Endometrium (tissue), 2 donors: ENCODE measurements around the gene CBL.
A peak's percentile ranks its signal among the peaks of the same experiment; 100 is the strongest.
"Not testable (repeated sequence)": the region's sequence is repeated elsewhere in the genome, so short reads cannot be mapped to it uniquely, and the experiment has no call there.

Experiments
- FAIRE-seq: peaks from 2 replicates; lab custom pipeline; 2012; peaks lifted over from hg19 to GRCh38; lab: Jason Lieb, UNC
- donor health status: control.
- donor health status: control.

The CBL gene

DNA sequence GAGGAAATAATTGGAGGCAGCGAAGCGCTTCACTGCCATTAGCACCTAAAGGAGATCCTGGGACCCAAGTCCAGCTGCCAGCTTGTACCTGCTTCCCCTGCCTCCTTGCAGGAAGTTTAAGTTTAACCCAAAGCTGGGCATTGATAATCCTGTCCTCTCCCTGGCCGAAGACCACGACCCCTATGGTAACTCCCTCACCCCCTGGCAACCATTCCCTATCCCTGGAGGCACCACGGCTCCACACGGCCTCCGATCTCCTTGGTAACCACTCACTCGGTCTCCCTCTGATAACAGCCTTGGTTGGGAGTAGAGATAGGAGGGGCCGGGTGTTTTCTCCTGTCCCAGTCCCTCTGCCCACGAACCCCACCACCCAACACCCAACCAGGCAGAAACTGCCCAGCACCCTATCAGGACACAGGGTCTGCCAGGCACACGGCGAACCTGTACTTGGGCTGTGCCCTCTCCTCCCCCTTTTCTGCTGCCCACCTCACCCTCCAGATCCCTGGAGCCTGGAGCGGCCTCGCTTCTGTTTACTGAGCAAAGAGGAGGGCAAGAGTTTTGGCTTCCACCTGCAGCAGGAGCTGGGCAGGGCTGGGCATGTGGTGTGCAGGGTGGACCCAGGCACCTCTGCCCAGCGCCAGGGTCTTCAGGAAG is 20.0 kb upstream of the CBL start:
- no peak for FAIRE-seq

DNA sequence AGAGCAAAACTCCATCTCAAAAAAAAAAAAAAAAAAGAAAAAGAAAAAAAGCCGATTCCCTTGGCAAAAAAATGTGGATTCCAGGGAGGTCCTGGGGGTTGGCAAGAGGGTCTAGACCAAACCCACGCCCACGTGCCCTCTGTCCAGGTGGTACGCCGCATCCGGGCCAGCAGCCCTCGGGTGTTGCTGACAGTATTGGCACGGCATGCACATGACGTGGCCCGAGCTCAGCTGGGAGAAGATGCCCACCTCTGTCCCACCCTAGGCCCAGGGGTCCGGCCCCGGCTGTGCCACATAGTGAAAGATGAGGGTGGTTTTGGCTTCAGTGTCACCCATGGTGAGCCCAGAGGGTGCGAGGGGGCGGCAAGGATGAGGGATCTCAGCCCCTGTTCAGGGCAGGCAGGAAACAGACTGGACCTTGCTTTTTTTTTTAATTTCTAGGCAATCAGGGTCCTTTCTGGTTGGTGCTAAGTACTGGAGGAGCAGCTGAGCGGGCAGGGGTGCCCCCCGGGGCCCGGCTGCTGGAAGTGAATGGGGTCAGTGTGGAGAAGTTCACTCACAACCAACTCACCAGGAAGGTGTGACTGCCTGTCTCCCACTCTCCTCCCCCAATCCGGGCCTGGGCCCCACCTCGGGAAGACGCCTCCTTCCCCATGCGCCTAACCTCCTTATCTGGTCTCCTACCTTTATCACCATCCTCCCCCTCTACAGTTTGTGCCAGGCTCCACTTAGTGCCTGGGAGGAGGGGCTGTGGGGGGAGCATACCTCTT is 18.8 kb upstream of the CBL start:
- no peak for FAIRE-seq

DNA sequence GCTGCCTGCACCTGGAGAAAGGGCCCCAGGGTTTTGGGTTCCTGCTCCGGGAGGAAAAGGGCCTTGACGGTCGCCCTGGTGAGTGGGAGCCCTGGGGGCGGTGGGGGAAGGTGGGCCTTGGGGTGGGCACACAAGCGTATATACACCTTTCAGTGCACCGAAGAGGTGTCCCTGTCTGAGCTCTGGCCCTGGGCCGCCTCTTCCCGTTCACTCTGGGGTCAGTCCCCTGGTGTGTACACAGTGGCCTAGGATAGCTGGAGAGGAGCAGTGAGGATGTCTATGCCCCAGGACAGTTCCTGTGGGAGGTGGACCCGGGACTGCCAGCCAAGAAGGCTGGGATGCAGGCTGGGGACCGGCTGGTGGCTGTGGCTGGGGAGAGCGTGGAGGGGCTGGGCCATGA is 18.1 kb upstream of the CBL start:
- no peak for FAIRE-seq

DNA sequence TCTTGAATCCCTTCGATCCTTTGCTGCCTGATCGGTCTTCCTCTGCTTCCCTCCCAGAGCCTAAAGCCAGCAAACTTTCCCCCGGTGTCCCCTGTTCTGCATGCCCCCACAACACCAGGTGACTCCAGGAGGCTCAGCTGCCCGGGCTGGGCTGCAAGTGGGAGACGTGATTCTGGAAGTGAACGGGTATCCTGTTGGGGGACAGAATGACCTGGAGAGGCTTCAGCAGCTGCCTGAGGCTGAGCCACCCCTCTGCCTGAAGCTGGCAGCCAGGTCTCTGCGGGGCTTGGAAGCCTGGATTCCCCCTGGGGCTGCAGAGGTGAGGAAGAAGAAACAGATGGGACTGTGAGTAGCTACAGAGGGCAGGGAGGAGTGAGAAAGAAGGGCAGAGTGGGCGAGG is 17.3 kb upstream of the CBL start:
- no peak for FAIRE-seq

DNA sequence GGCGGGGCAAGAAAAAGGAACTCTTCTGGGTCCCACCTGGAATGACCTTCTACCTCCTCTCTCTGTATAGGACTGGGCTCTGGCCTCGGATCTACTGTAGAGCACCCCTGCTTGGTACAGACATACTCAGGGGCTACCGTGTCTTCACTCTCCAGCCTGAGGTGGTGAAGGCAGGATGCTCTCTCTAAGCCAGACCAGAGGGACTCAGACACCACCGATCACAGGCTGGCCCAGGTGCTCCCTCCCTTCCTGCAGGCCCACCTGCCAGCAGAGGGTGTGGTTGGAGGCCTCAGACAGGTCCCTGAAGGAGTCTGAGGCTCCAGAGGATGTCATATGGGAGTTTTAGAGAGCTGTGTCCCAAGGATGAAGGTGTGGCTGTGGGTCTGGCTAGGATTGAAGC is 16.7 kb upstream of the CBL start:
- no peak for FAIRE-seq

DNA sequence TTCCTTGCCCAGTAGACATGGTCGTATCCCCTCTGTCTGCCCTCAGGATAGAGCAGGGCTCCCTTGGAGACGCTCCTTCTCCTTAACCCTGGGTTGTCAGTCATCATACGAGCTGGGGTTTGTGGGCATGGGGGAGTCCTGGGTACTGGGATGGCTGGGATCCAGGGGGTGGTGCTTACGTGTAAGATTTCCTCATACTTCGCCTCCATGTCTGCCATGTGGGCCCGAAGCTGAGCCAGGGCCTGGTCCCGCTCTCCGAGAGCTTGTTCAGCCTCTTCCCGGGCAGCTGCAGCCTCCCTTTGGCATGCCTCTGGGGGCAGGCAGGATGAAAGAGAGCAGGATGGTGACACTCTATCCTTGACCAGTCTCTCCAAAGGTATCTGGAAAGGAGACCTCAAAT is 15.6 kb upstream of the CBL start:
- FAIRE-seq, result no peak

DNA sequence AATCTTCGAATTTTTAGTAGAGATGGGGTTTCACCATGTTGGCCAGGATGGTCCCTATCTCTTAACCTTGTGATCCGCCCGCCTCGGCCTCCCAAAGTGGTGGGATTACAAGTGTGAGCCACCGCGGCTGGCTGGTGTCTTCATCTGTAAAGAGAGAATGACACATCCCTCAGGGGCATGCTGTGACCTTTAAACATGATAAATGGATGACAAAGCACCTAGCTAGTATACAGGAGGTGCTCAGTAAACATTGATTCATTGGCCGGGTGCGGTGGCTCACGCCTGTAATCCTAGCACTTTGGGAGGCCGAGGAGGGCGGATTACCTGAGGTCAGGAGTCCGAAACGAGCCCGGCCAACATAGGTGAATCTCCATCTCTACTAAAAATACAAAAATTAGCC is 14.9 kb upstream of the CBL start:
- FAIRE-seq, result not testable (repeated sequence)

DNA sequence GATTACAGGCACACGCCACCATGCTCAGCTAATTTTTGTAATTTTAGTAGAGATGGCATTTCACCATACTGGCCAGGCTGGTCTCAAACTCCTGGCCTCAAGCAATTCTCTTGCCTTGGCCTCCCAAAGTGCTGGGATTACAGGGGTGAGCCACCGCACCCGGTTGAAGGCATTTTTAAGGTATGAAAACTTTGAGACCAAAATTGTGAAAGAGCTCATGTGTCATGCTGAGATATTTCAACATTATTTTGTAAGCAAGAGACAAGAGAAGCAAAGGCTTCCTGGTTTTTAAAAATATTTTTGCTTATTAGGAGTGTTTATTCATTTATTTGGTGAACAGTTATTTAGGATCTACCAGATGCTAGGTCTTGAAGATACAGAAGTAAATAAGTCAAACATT is 14.0 kb upstream of the CBL start:
- no peak for FAIRE-seq

DNA sequence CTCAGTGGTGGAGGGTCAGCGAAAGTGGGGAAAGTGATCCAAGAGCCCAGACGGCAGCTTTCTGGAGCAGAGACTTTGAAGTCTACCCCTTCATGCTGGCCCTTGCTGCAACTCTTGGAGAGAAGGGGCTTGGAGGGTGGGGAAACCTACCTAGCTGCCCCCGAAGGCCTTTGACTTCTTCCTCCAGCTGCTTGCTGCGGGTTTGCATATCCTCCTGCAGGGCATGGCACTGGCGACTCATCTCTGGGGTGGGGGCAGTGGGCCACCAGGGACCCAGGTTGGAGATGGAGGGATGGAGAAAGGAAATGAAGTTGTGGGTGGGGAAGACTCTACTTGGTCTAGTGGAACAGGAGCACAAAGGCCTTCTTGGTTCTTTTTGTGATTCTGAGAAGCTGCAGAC is 13.1 kb upstream of the CBL start:
- FAIRE-seq, result no peak

DNA sequence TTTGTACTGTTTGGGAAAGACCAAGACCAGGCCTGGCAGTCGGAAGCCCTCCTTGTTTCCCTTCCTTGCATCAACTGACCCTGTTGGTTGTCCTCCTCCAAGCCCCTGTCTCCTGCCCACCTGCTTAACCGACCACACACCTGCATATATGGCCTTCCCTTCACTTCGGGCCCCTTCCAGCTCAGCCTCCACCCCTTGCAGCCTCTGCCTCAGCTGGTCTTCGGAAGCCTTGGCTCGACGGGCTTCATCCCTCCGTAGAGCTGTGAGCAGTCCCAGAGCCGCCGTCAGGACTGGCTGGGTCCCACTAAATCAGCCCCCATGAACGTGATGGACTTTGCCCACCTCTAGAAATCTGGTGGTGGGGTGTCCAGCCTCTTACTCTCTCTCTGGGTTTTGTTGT is 12.5 kb upstream of the CBL start:
- FAIRE-seq, result no peak

DNA sequence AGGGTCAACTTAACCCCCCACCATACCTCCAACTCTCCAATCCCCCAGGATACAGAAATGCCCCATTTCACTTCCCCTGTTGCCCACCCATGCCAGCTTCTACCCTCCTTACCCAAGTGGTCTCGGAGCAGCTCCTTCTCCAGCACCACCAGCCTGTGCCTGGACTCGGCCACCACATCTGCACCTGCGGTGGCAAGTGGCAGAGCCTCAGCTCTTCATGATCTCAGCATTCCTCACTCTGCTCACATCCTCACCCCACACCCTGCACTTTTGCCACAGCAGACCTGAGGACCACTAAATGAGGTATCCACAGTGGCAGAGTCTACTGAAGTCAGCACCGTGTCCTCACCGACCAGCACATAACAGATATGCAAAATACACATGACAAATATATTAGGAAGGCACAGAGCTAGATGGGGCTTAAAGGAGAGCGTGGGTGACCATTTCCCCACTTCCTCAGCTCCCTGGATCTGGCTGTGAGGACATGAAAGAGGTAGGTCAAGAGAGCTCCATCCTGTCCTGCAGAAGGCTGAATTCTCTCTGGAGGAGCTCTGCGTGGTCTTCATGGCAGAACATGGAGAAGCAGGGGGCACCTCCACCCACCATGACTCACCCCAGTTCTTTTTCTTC is 11.2 kb upstream of the CBL start:
- FAIRE-seq, result no peak

DNA sequence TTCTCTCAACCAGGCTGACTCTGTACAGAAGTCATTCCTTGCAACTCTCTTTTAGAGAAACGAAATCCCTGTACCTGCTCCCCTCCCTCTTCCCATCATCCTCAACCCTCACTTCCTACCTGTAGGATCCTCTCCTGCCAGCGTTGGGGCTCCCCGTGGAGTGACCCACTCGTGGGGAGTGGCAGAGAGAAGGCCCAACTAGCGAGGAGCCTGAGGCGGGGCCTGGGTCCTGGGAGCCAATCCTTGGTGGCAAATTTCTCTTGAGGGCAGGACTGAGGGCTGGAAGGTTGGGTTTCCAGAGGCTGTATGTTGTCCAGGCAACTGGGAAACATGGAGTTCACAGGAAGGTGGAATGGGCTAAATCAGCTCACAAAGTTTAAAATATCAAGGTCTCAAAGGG is 10.5 kb upstream of the CBL start:
- FAIRE-seq, result no peak

DNA sequence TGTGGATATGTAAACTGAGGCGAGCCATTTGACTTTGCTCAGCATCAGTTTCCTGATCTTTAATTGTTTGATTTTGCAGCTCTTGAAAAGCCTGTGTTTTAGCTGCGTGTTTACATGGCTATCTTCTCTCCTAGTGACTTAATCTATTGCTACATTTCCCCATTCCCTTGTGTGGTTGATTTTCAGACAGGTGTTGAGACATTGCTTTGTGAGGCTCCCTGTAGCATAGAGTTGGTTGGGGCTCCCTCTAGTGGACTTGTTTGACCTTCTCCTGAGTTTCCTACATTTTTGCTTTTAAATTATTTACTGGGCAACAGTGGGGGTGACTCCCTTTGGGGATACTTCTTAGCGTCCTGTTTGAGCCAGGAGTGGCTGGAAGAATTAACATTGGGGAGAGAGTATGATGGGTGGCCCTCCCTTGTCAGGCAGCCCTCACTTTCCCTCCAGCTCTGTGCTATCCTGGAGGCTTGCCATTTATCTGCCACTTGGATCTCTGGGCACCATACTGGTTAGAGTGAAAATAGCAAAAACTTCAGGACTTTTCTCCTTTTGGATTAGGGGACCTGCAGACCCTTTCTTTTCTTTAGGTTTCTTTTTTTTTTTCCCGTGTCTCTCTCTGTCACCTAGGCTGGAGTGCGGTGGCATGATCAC is 9.2 kb upstream of the CBL start:
- peak; percentile 88 for FAIRE-seq

DNA sequence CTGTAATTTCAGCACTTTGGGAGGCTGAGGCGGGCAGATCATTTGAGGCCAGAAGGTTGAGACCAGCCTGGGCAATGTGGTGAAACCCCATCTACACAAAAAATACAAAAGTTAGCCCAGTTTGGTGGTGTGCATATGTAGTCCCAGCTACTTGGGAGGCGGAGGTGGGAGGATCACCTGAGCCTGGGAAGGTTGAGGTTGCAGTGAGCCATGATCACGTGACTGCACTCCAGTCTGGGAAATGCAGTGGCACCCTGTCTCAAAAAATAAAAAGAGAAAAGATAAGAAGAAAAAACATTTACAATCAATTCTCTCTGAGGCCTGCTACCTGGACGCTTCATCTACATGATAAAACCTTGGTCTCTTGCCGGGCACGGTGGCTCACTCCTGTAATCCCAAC is 7.2 kb upstream of the CBL start:
- FAIRE-seq, result no peak

DNA sequence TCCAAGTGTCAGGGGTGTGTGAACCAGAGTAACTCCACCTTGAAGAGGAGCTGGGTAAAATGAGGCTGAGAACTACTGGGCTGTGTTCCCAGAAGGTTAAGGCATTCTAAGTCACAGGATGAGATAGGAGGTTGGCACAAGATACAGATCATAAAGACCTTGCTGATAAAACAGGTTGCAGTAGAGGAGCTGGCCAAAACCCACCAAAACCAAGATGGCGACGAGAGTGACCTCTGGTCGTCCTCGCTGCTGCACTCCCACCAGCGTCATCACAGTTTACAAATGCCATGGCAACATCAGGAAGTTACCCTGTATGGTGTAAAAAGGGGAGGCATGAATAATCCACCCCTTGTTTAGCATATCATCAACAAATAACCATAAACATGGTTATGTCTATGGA is 4.9 kb upstream of the CBL start:
- not testable (repeated sequence) for FAIRE-seq

DNA sequence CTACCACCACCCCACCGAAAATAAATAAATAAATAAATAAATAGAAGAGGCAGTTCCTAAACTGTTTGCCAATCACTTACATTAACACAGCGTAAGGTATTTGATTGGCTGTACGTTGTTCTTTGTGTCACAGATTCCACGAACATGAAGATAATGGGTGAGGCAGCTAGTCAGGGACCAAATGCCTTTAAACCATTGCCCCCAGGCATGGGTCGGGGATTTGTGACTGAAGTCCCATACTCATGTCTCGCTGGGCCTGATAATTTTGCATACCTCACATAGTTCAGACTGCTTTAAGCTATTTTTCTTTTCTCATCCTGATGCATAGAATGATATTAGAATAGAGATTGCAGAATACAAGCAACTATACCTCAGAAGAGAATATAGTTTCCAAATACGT is 3.6 kb upstream of the CBL start:
- FAIRE-seq, result no peak

DNA sequence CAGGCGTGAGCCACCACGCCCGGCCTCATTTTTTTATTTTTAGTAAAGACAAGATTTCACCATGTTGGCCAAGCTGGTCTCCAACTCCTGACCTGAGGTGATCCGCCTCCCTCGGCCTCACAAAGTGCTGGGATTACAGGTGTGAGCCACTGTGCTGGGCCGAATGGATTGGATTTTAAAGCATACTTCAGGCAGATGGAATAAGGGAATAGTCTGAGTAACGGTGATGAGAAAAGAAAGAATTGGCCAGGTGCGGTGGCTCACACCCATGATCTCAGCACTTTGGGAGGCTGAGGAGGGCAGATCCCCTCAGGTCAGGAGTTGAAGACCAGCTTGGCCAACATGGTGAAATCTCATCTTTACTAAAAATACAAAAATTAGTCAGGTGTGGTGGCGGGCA is 2.1 kb upstream of the CBL start:
- FAIRE-seq, result no peak

DNA sequence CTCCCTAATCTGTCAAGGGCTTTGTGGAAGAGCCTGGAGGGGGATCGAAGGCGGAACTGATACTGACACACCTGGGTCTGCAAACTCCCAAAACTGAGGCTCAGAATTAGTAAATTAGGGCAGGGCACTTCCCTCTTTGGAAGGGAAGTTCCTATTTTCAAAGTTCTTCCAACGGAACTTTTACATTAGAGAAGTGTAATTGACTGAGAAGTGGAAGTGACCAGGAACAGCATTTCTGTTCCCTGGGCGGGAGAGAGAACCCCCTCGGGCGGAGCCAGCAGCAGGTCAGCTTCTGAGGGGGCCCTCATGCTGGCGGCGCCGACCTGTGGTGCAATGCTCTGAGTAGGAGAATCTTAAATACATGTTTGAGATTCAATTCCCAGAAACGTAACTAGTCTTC is 1.1 kb upstream of the CBL start:
- FAIRE-seq, result no peak

DNA sequence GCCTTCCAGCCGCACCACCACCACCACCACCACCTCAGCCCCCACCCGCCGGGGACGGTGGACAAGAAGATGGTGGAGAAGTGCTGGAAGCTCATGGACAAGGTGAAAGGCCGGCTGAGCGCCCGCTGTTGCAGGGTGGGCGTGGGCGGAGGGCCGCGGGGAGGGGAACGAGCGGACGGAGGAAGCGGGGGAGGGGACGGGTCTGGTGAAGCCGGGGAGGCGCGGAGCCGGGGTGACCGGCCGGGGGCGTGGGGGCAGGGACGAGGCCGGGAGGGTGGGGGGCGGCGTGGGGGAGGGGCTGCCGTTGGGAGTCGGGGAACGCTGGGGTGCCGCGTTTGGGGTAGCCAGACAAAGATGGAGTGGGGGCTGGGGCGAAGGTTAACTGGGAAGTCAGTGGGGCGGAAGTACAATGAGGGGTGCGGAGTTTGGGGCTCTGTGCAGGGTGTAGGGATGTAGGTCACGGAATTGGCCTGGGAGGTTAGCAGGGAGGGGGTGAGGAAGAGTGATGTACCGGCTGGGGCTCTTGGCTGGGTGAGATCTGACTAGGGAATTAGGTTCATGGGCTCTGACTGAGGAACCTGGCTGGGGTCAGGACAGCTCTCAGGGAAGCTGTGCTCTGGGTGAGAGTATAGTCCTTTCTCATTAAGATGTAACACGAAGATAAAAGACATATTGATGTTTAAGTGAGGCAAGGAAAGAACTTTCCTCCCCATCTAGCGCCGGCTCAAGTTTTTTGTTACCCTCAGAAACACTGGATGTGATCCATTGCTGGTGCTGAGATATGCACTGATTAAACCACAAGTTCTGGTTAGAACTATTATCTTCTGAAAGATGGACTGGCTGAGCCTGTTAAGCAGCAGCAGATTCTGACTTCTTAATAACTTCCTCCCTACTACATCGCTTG is 624 bp downstream of the CBL start:
- FAIRE-seq, result no peak

DNA sequence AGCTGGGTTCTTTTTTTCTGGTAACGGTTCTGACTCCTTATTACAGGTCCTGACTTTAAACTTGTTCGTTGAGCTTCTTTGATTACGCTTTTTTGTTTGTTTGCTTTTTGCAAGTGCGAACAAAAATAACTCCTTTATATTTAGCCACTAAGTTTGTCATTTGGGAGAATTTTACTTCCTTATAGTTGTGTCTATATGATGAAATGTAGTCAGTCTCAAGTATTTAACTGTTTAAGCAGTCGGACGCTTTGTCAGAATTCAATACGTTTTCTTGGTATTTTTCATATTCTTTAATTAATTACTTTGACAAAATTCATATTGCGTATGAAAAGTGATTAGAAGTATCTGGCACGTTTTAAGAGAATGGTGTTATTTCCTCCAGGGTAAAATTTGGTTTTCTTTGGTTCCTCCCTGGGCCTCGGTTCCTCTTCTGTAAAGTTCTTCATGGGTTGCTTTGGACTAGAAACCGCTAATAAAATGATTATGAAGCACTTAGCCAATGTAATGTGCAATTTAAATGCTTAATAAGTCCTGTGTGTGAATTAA is 1.3 kb downstream of the CBL start:
- peak; percentile 12 for FAIRE-seq

DNA sequence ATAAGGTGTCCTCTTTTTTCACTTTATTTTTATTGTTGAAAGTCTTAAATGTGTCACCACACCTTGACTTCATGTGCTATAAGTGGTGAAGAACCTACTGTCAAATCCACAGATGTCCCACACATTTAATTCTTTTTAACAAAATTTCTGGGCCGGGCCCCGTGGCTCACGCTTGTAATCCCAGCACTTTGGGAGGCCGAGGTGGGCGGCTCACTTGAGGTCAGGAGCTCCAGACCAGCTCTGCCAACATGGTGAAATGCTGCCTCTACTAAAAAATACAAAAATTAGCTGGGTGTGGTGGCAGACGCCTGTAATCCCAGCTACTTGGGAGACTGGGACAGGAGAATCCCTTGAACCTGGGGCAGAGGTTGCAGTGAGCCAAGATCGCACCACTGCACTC is 3.0 kb downstream of the CBL start:
- FAIRE-seq, result no peak

DNA sequence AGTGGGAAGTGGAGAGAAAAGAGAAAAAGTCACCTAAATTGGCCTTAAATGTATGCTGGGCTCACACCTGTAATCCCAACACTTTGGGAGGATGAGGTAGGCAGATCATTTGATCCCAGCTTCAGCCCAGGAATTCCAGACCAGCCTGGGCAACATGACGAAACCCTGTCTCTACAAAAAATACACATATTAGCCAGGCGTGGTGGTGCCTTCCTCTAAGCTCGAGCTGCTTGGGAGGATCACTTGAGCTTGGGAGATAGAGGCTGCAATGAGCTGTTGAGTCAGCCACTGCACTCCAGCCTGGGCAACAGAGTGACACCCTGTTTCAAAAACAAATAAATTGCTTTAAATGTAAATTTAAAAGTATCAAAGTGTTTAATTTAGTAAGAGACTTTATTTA is 3.9 kb downstream of the CBL start:
- no peak for FAIRE-seq
